AG20443 (cell line): ENCODE results near the gene SURF4.

Source experiments
- DNase-seq: peaks from one replicate; pipeline ENCODE4 v3.0.0; 2012; ENCODE audit warnings: low spot score, mixed read lengths

Gene SURF4

DNA sequence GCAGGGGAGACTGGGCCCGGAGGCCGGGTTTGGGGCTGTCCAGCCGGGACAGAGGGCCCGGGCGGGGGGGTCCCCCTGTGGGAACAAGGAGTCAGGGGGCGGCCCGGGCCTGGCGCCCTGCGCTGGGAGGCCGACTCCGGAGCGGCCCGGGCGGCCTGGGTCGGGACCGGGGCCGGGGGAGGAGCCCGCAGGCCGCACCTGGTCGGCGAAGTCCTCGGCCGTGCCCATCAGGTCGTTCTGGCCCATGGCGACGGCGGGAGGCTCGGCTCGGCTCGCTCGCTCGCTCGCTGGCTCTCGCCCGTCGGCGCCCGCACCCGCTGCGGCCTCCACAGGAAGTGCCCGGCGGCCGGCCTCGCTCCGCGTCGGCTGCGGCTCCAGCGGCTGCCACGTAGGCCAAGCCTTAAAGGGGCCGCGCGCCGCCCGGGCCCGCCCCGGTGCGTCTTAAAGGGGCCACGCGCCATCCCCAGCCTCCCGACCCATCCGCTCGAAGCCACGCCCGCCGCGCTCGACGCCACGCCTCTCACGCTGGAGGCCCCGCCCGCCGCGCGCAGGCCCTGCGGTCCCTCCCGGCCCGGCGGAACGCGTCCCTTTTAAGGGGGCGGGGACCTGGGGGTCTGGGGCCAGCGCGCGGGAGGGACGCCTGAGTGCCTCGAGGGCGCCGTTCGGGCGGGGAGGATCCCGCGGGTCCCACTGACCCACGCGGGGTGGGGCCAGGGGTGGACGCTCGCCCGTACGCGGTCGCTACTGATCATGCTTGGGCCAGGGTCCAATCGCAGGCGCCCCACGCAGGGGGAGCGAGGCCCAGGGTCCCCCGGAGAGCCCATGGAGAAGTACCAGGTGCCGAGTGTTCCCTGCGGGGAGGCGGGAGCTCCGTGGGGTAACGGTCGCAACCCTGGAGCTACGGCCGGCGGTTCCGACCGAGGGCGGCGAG lies at the start of gene SURF4, which contains the start of gene STKLD1:
Gene SURF4 (minus strand): TSS at position 337 of the 931 bp plus-strand sequence. CDS start 91 bp downstream, at position 246.
Gene STKLD1 (plus strand): TSS at position 643 of the 931 bp plus-strand sequence. CDS start 108 bp downstream, at position 751.
- DNase-seq: peak; percentile 100

GRCh38 chr9:133425049-133425632 lies 49.3 kb upstream of the SURF4 start:
- no peak for DNase-seq

DNA sequence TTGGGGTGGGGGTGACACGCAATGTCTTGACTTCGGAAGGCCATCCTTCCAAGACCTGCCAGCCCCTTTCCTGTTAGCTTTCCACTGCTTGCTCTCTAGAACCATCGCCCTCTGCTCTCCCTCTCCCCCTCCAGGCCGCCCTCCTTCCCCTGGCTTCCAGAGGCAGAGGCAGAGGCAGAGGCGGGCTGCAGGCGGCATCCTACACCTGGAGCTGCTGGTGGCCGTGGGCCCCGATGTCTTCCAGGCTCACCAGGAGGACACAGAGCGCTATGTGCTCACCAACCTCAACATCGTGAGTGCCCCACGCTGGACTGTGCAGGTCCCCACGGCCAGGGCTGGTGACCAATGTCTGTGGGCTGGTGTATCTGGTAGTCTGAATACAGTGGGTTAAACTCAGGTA lies 48.3 kb upstream of the SURF4 start:
- no peak for DNase-seq

GRCh38 chr9:133423216-133423615 lies 47.4 kb upstream of the SURF4 start:
- no peak for DNase-seq

DNA sequence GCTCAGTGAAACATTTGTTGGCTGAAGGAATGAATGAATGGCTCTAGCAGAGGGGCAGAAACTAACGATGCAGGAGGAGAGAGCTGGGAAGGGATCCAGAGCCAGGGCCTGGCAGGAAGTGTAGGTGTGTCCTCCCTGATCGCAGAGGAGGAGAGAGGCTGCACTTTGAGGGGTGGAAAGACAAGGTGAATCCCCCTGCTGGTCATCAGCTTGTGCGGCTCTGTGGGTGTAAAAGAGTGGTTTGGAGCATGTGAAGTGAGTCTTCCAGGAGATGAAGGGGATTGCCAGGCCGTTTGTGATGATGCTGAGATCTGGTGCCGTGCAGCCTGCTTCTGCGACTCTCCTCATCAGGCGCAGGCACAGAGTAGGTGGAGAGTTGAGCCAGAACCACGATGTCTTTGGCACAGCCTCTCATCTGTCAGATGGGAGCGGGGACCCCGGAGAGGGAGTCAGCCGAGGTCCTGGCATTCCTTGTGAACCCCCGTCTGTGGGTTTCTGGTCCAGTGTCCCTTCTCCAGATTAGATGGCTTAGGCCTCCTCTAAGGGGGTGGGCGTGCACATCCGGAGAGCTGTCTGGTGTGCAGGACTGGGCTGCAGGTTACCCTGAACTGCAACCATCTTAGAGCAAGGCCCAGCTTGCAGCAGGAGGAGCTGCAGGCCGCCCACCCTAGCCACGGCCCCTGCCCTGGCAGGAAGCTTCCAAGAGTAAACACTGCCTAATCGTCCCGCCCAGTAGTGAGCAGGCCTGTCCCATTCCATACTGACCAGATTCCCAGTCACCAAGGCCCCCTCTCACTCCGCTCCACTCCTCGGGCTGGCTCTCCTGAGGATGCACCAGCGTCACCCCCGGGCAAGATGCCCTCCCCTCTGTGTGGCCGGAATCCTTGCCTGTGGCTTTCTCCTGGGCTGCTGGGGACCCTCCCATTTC lies 46.0 kb upstream of the SURF4 start, which contains the start of gene ADAMTS13:
Gene ADAMTS13 (plus strand): TSS at position 753 of the 928 bp plus-strand sequence. CDS start 77 bp downstream, at position 830.
- no peak for DNase-seq

DNA sequence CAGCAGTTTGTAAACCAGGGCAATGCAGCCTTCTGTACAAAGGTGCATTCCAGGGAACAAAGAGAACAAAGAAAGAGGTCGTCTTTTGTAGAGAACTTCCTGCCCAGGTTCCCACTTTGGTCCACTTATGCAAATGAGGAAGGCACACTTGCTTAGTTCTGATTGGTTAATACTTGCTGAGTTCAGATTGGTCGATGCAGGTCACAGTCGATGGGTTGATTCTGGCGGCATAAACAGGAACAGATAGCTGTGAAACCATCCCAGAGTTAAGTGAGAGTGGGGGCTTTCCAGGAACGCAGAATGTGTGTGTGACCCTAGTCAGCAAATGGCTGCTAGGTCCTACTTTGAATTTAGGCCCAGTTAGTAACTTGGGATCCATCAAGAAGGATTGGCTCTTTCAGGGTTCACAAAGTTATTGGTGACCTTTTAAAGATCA lies 44.5 kb upstream of the SURF4 start:
- no peak for DNase-seq

DNA sequence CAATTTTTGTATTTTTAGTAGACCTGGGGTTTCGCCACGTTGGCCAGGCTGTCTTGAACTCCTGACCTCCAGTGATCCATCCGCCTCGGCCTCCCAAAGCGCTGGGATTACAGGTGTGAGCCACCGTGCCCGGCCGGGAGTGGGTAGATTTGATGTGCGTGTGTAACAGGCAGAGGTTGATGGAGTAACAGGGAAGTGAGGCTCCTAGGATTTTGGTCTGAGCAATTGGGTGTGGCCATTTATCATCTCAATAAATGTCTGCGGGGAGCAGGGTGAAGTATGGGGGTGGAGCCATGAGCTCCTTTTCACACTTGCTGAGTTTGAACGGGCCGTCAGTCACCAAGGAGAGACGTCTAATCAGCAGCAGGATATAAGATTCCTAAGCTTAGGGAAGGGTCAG lies 43.1 kb upstream of the SURF4 start:
- no peak for DNase-seq

GRCh38 chr9:133417541-133418461 lies 41.9 kb upstream of the SURF4 start, which contains the start of gene REXO4:
REXO4 (minus strand) TSS chr9:133418010; CDS start chr9:133417844, 166 bp downstream.
- DNase-seq: peak; percentile 92

DNA sequence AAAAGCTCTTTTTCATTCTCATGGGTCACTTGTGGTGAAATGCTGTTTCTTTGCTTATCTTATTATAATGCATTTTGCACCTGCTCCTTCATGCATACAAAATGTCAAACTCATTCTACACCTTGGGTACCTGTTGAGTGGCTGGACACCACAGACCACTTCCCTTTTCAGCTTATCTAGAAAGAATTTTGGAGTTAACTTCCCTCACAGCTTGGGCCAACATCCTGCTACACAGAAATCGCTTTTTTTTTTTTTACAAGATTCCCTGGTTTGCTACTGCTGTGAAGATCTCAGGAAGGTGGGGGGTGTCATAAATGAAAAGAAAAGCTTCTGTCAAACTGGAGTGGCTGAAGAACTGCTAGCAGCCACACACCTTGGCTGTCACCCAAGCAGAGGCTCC lies 39.3 kb upstream of the SURF4 start:
- DNase-seq: no peak

DNA sequence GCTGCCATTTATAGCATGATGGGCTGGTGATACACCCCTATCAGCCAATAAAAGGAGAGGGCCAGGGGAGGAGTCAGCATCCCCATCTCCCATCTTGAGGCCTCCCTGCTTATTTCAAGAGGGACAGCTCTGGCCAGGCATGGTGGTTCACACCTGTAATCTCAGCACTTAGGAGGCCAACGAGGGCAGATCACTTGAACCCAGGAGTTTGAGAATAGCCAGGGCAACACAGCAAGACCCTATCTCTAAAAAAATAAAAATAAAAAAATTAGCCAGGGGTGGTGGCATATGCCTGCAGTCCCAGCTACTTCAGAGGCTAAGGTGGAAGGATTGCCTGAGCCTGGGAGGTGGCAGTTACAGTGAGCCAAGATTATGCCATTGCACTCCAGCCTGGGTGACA lies 32.2 kb upstream of the SURF4 start:
- DNase-seq: no peak

DNA sequence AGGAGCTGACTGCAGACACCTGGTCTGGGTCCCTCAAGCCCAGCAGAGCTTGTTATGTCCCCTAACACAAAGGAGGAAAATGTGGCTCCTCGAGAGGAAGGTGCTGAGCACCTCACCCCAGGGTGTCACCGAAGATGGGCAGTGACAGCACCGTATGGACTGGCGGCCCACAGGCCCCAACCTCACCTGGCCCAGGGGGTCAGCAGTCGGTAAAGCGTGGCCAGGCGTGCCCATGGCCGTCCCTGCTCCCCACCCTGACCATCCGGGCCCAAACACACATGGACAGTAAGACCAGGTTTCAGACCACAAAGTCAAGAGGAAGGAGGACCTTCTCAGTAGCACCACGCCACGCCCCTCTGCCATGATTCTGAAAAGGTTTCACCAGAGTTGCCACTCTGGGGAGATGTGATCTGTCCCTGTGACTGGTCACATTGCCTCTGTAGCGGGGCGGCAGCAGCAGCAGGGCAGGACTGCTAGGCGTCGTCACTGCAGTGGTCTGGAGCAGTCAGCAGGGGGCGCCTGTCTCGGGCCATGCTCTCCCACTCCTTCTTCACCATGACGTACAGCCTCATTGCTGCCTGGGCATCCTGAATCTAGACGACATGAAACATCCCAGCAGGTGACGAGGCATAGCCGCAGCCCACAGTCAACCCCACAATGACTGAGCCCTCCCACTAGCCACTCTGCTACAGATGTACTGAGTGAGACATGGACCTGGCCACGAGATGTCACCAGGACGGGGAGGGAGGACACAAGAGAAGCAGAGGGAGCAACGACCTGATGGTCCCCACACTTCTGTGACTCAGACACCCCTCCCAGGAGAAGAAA lies 30.8 kb upstream of the SURF4 start:
- peak; percentile 91 for DNase-seq

- peak; percentile 73 for DNase-seq
Observed at GRCh38 chr9:133405508-133406438, 29.9 kb upstream of the SURF4 start.

- DNase-seq: no peak
Observed at GRCh38 chr9:133404454-133405002, 28.7 kb upstream of the SURF4 start.

DNA sequence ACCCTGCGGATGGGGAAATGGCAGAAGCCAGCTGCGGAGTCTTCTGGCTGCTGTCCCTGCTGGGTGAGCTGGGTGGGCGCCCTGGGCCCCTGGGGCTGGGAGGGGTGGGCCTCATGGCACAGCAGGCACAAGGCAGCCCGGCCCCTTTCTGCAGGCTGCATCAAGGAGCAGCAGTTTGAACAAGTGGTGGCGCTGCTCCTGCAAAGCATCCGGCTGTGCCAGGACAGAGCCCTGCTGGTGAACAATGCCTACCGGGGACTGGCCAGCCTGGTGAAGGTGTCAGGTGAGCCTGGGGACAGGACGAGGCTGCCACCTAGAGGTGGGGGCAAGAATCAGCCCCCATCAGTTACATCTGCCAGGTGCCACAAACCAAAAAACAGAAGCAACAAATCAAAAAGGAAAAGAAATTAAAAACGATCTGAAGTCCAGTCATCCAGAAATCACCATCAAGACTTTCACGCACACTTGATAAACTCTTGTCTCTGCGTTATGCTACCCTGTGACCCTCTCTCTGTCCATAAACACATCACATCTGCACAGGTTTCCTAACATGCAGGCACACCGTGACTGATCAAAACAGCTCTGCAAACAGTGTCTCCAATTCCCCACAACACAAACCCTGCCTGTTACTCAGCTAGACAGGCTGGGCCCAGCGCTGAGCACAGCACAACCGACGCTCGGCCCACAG lies 28.1 kb upstream of the SURF4 start:
- peak; percentile 36 for DNase-seq

GRCh38 chr9:133402689-133403088 lies 26.8 kb upstream of the SURF4 start:
- DNase-seq: no peak

GRCh38 chr9:133401588-133401987 lies 25.7 kb upstream of the SURF4 start:
- no peak for DNase-seq

GRCh38 chr9:133400292-133400691 lies 24.4 kb upstream of the SURF4 start:
- no peak for DNase-seq

DNA sequence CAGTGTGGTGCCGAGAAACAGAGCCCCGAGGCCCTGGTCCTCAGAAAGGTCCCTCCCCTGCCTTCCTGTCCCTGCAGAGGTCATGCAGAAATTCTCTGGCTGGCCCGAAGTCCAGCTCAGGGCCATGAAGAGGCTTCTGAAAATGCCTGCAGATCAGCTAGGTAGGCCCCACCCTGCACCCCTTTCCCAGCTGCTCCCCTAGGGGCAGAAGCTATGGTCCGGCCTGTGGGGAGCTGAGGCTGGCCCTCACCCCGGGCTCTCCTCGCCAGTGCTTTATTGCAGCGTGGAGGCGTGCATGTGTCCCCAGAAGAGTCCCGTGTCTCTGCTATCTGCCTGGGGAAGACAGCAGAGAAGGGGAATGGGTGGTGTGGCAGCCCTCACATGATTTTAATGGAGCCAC lies 22.0 kb upstream of the SURF4 start:
- no peak for DNase-seq
